ENCODE results near the gene DNASE1. TPM values are rescaled to one million over a fixed set of nuclear protein-coding genes. Genes with fewer than 3 reads are reported as not detected.

DNASE1 gene
- total RNA-seq, 6 donors from 2014 or later = 6.4 to 34.6 (median 18.7) TPM

DNA sequence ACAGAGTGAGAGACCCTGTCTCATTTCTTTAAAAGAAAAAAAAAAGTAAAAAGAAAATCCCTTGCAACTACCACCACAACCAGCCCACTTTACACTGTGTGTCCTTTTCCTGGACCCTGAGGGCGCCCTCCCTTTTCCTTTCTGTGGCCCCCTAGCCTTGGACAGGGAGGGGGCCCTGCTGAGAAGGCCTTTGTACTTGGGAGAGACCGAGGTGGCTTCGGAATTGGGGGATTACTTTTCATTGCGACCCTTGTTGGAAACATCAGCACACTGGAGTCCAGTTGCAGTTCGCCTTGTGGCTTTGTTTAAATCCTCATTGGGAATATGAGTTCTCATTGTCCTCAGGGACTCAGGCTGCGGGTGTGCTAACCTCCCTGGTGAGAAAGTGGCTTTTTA lies 9.4 kb upstream of the DNASE1 start:
- 87 to 89% methylated on average over 6 of the region's 6 CpGs for WGBS, 2 donors
- DNase-seq = no peak
- no peak for ATAC-seq (ENCODE audit: low FRiP score in 2 of 2)

GRCh38 chr16:3645504-3646347 lies 8.8 kb upstream of the DNASE1 start:
- no peaks in the 10 kb centered on the region for H3K4me1 ChIP-seq
- peak in 1 of 2 donors; percentile 10 for DNase-seq
- 88% methylated on average over 16 to 19 of the region's 19 CpGs for WGBS, 2 donors

More for the DNA sequence above, 9.4 kb upstream of the DNASE1 start:
- H3K9me3 ChIP-seq = no peaks in the 10 kb centered on the region
- no peaks in the 10 kb centered on the region for H3K4me1 ChIP-seq
- peaks cover 0 to 39% (median 22%) of the 10 kb centered on the region in 4 donors for H3K36me3 ChIP-seq
- no peaks in the 10 kb centered on the region for H3K27me3 ChIP-seq
- TF ChIP-seq POLR2AphosphoS5 (IDR thresholded peaks at IDR 0.05) = no peak
- no peak overlapping the region for H3K4me3 ChIP-seq
- H3K27ac ChIP-seq = no peak overlapping the region

GRCh38 chr16:3646348-3646920 lies 8.1 kb upstream of the DNASE1 start:
- no peaks in the 10 kb centered on the region for H3K9me3 ChIP-seq
- H3K4me1 ChIP-seq = no peaks in the 10 kb centered on the region
- TF ChIP-seq POLR2AphosphoS5 (IDR thresholded peaks at IDR 0.05) (no peak), POLR2A (IDR thresholded peaks at IDR 0.05) (no peak), EP300 (IDR thresholded peaks at IDR 0.05) (no peak)
- TF ChIP-seq, protein P1, sequence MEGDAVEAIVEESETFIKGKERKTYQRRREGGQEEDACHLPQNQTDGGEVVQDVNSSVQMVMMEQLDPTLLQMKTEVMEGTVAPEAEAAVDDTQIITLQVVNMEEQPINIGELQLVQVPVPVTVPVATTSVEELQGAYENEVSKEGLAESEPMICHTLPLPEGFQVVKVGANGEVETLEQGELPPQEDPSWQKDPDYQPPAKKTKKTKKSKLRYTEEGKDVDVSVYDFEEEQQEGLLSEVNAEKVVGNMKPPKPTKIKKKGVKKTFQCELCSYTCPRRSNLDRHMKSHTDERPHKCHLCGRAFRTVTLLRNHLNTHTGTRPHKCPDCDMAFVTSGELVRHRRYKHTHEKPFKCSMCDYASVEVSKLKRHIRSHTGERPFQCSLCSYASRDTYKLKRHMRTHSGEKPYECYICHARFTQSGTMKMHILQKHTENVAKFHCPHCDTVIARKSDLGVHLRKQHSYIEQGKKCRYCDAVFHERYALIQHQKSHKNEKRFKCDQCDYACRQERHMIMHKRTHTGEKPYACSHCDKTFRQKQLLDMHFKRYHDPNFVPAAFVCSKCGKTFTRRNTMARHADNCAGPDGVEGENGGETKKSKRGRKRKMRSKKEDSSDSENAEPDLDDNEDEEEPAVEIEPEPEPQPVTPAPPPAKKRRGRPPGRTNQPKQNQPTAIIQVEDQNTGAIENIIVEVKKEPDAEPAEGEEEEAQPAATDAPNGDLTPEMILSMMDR (IDR thresholded peaks at IDR 0.05) = no peak
- H3K27me3 ChIP-seq = no peaks in the 10 kb centered on the region
- ATAC-seq (ENCODE audit: low FRiP score in 2 of 2) (peak in 1 of 2 donors; percentile 21), DNase-seq (peak in 1 of 2 donors; percentile 18)
- no peak overlapping the region for H3K4me3 ChIP-seq
- H3K27ac ChIP-seq = no peak overlapping the region
- WGBS, 2 donors = 78 to 82% methylated on average over 15 of the region's 15 CpGs
- peaks cover 0 to 35% (median 16%) of the 10 kb centered on the region in 4 donors for H3K36me3 ChIP-seq

More at GRCh38 chr16:3645504-3646347, 8.8 kb upstream of the DNASE1 start:
- TF ChIP-seq EP300 (IDR thresholded peaks at IDR 0.05) (no peak), POLR2AphosphoS5 (IDR thresholded peaks at IDR 0.05) (no peak), POLR2A (IDR thresholded peaks at IDR 0.05) (no peak)
- TF ChIP-seq, protein P1 (IDR thresholded peaks at IDR 0.05) = no peak
- Histone ChIP-seq H3K27me3 (no peaks in the 10 kb centered on the region), H3K4me3 (no peak overlapping the region), H3K36me3 (peaks cover 0 to 36% (median 19%) of the 10 kb centered on the region in 4 donors), H3K27ac (no peak overlapping the region), H3K9me3 (no peaks in the 10 kb centered on the region)
- no peak for ATAC-seq (ENCODE audit: low FRiP score in 2 of 2)

- Histone ChIP-seq H3K36me3 (peaks cover 0 to 34% (median 18%) of the 10 kb centered on the region in 4 donors), H3K27me3 (no peaks in the 10 kb centered on the region), H3K9me3 (no peaks in the 10 kb centered on the region), H3K4me3 (no peak overlapping the region), H3K4me1 (no peaks in the 10 kb centered on the region), H3K27ac (no peak overlapping the region)
- ATAC-seq (ENCODE audit: low FRiP score in 2 of 2) = no peak
- peak in 1 of 2 donors; percentile 57 for DNase-seq
- WGBS, 2 donors = 82 to 89% methylated on average over 13 of the region's 13 CpGs
- no peak for TF ChIP-seq POLR2AphosphoS5 (IDR thresholded peaks at IDR 0.05)
- TF ChIP-seq, protein P1 (IDR thresholded peaks at IDR 0.05) = no peak
- no peak for TF ChIP-seq EP300 (IDR thresholded peaks at IDR 0.05)
- TF ChIP-seq POLR2A (IDR thresholded peaks at IDR 0.05) = no peak
Measured at GRCh38 chr16:3650631-3651265, 3.7 kb upstream of the DNASE1 start.

Data from upper lobe of left lung (tissue), 6 donors.